AG04450 (cell line): ENCODE data around the gene CPEB1. TPM values are rescaled to one million over a fixed set of nuclear protein-coding genes. Genes with fewer than 3 reads are reported as not detected.

Source experiments
- CTCF ChIA-PET: fragments of 300-600, 350-600 bp; formaldehyde crosslinking; extraction: SDS; loops from one replicate; lab custom pipeline; 2022; ENCODE audit warnings: antibody characterized with exemption, inconsistent platforms; lab: Charles Lee
- POLR2A ChIA-PET: fragments of 350-600 bp; formaldehyde crosslinking; extraction: SDS; loops from one replicate; lab custom pipeline; 2021; ENCODE audit warnings: antibody characterized with exemption, inconsistent platforms; lab: Yijun Ruan, JAX
- DNase-seq: peaks from one replicate; pipeline ENCODE4 v3.0.0-alpha.2; 2011; ENCODE audit warnings: low read depth, low spot score
- H3K27ac ChIP-seq: one replicate; pipeline ENCODE4 v1.5.1; 2012; ENCODE audit warnings: low read depth, low read length, control low read depth
- H3K27me3 ChIP-seq: one replicate; pipeline ENCODE4 v1.6.0; 2012; ENCODE audit warnings: low read length; ENCODE audit not compliant: control insufficient read depth, insufficient read depth
- H3K4me3 ChIP-seq: 2 replicates; pipeline ENCODE4 v1.5.1; 2011; ENCODE audit warnings: mild to moderate bottlenecking, low read depth, low read length, control low read depth
- H3K9me3 ChIP-seq: 2 replicates; pipeline ENCODE4 v1.5.1; 2012; ENCODE audit warnings: low read length; ENCODE audit not compliant: control insufficient read depth, insufficient read depth
- polyA plus RNA-seq: library from polyadenylated mRNA; depleted of rRNA; stranded (reverse); fragments of >200 nt; gene quantifications from 2 replicates; pipeline ENCODE4 v1.2.3, GENCODE V29; 2011
- TF ChIP-seq, protein P1 (sequence below): IDR thresholded peaks from 2 replicates; pipeline ENCODE4 v1.5.1; 2011; ENCODE audit warnings: low read depth, low read length, control low read depth, inconsistent platforms

Gene CPEB1
- polyA plus RNA-seq, 1 experiment = 8.3 TPM

GRCh38 chr15:82532991-82533481 is 114.1 kb downstream of the CPEB1 start:
- Histone ChIP-seq H3K9me3 (no peaks in the 10 kb centered on the region), H3K27me3 (no peaks in the 10 kb centered on the region), H3K4me3 (no peak overlapping the region), H3K27ac (no peak overlapping the region)
- DNase-seq = no peak
- POLR2A ChIA-PET = no interaction called here
- CTCF ChIA-PET = interaction anchor here (0.6 kb wide), 1 partner anchor 640 kb away, joined by 3 read pairs; no protein-coding TSS in a partner anchor
- TF ChIP-seq, protein P1, sequence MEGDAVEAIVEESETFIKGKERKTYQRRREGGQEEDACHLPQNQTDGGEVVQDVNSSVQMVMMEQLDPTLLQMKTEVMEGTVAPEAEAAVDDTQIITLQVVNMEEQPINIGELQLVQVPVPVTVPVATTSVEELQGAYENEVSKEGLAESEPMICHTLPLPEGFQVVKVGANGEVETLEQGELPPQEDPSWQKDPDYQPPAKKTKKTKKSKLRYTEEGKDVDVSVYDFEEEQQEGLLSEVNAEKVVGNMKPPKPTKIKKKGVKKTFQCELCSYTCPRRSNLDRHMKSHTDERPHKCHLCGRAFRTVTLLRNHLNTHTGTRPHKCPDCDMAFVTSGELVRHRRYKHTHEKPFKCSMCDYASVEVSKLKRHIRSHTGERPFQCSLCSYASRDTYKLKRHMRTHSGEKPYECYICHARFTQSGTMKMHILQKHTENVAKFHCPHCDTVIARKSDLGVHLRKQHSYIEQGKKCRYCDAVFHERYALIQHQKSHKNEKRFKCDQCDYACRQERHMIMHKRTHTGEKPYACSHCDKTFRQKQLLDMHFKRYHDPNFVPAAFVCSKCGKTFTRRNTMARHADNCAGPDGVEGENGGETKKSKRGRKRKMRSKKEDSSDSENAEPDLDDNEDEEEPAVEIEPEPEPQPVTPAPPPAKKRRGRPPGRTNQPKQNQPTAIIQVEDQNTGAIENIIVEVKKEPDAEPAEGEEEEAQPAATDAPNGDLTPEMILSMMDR = no peak

DNA sequence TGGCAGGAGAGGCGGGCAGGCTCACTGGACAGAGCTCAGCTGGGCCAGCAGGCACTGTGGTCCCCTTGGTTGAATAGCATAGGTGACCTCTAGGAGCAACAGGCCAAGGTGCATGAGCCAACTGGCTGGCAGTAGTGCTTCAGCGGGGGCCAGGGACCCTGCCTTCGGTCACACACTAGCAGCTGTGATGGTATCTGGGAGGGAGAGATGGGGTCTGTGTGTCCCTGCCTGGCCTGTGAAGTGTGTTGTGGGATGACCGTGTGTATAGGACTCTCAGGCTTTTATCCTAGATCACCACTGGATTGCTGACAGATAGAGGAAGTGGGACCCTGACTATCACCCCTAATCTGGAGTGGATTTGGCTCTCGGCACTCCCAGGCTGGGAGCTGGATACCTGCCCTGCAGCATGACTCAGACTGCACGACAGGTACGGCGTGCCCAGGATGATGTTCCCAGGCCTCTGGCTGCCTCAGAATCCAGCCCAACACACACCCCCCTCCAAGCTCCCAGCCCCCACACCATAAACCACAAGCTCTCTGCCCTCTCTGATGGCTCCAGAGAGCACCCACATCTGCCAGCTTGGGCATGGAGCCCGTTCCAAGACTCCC is 114.7 kb downstream of the CPEB1 start:
- Histone ChIP-seq H3K27ac (no peak overlapping the region), H3K4me3 (no peak overlapping the region), H3K27me3 (no peaks in the 10 kb centered on the region), H3K9me3 (no peaks in the 10 kb centered on the region)
- TF ChIP-seq, protein P1 = no peak
- ChIA-PET CTCF (interaction anchor here (0.6 to 2.5 kb wide), 3 partner anchors 8 to 640 kb away, joined by 3 to 23 read pairs (median 5); partner anchors contain the start of gene RPS17), POLR2A (no interaction called here)
- DNase-seq = no peak

DNA sequence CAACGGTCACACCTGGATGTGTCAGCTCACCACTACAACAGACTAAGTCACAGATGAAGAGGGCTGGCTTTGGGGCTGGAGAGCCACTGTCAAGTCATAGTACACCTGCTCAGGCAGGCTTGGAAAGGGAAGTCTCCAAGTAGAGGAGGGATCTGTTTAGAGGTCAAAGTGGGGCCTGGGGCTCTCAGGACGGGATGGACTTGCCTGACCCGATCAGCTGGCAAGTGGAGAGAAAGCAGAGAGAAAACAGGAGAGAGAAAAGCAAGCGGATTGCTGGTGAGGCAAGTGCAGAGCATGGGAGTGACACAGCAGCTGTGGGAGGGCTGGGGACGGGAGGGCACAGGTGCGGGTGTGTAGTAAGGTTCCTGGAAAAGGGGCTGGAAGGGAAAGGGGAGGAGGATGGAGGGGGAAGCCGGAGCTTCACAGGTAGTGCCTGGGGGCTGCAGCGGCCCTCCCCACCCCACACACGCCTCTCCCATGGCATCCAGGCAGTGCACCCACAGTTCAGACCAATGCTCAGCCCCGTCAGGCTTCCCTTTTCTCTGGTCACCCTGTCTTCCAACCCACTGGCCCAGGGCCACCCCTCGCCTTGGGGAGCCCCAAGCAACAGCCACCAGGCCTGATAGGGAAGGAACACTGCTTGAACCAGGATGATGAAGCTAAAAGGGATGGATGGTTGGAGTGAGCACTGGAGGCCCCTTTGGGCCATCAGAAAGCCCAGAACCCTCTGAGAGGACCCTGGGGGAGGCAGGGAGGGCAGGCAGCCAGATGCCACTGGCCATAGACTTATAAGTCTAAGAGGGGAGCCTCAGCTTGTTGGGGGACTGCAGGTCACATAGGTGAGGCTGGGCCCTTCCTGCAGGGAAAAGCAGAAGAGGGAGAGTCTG is 115.4 kb downstream of the CPEB1 start:
- no peak for DNase-seq
- POLR2A ChIA-PET = interaction anchor here (2.1 kb wide), 1 partner anchor 9 kb away, joined by 17 read pairs; the partner anchor contains the start of gene RPS17
- Histone ChIP-seq H3K27ac (no peak overlapping the region), H3K27me3 (no peaks in the 10 kb centered on the region), H3K9me3 (no peaks in the 10 kb centered on the region), H3K4me3 (no peak overlapping the region)
- TF ChIP-seq, protein P1 = no peak
- CTCF ChIA-PET = interaction anchor here (1.1 to 2.5 kb wide), 6 partner anchors 8 to 468 kb away, joined by 3 to 23 read pairs (median 5); partner anchors contain the start of gene RPS17

DNA sequence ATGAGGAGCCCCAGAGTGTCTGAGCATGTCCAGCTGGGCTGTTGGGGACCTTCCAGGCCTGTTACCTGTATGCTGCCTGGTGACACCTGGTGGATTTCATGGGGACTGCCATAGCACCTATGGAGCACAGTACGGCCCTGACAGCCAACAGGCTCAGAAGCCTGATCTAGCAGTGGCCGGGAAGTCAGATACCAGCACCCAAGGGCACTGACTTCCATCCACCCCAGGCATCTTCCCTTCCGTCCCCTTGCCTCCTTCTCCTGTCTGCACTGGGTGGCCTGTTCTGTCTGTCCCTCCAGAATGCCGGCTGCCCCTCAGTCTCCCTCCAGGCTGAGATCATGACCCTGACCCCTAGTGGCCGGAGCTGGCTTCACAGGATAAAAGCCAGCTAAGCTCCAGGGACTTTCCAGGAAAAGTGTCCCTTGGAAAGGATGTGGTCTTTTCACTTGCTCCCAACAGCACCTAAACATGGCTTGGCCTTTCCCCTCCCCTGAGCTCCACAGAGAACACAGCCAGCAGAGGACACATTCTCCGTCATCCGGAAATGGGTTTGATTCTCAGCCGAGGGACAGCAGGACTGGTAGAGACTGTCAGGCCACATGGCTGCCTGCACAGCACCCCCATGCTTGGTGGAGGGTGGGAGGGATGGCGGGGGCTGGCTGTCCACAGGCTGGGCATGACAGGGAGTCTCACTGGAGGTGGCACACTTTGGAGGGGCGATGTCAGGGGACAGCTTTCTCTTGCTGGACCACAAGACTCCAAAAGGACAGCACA is 116.4 kb downstream of the CPEB1 start:
- ChIA-PET CTCF (interaction anchor here (0.6 to 2.5 kb wide), 11 partner anchors 9 to 1301 kb away, joined by 3 to 23 read pairs (median 4); partner anchors contain the start of gene RPS17), POLR2A (interaction anchor here (0.7 to 2.1 kb wide), 2 partner anchors 10 to 219 kb away, joined by 3 to 17 read pairs; partner anchors contain the start of gene RPS17)
- Histone ChIP-seq H3K27ac (no peak overlapping the region), H3K27me3 (no peaks in the 10 kb centered on the region), H3K4me3 (no peak overlapping the region), H3K9me3 (no peaks in the 10 kb centered on the region)
- TF ChIP-seq, protein P1 = peak; percentile 79
- DNase-seq = no peak
